GM18870 (cell line): ENCODE data around the gene MAP3K20.
"Not testable (repeated sequence)": the region's sequence is repeated elsewhere in the genome, so short reads cannot be mapped to it uniquely, and the experiment has no call there.

Experiments used
- ATAC-seq: cut with Tn5 transposase; IDR thresholded peaks from one replicate; pipeline ENCODE4 v1.9.1; 2021; ENCODE audit warnings: moderate library complexity; ENCODE audit not compliant: unreplicated experiment

Gene MAP3K20

DNA sequence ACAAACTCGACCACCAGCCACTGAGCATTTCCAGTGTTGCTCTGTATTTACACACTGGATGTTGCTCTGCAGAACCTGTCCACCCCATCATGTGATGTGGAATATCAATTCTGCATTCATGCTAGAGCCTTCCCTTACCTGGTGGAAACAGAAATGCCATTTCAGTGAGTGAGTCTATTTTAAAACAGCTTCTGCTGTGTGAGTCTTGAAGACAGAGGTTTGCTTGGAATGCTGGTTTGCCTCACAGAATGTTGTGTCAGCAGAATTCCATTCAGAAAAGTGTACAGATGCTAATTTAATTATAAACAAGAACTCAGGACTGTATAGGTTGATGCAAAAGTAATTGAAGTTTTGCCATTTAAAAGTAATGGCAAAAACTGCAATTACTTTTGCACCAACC, 118.3 kb downstream of the MAP3K20 start:
- no peak for ATAC-seq

DNA sequence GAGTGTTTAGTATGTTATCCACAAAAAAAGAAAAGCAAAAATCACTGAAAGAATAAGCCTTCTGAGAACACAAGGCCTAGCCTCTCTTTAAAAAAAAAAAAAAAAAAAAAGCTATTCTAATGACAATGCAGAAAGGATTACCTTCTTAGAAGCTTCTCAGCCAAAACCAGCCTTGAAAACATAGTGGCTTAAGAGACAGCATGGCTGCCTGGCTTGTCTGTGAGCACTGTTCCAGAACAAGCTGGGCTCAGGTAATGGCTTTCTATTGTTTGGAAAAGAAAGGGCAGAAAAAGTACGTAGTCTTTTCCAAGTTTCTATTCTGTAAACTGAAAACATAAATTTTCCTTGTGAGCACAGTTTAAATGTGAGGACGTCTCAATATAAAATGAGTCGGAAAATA, 119.5 kb downstream of the MAP3K20 start:
- ATAC-seq, result no peak

DNA sequence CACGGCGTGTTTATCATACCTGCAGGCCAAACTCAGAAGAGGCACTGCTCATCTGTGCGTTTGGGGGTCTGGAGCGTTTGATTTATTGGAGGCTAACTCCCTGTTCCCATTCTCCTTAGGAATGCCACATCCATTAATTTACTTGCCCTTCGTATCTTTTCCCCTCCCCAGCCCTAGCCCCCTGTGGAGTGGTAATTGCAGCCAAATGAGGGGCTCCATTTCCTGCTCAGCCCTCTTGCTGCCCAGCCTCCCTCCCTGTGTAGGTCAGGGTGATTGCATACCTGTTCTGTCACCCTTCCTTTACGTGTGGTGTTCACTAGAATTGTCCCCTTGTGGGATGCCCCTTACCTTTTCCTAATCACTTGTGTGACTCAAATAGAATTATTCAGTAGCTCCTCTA, 120.4 kb downstream of the MAP3K20 start:
- ATAC-seq, result no peak

DNA sequence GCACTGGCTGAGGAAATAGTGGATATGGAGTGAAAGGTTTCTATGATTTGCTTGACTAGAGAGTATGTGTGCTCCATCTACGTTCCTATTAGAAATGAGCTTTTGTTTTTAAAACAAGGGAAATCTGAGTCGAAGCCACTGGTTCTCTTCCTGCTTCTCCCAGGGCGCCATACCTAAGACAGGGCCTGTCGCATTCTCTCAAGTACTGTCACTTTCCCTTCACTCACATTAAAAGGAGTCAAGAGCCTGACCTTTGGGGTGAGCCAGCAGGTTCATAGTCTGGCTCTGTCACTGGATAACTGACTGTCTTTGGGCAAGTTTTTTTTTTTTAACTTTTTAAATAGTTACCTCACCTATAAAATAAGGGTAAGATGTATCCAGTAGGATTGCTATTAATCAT, 121.0 kb downstream of the MAP3K20 start:
- ATAC-seq, result no peak

DNA sequence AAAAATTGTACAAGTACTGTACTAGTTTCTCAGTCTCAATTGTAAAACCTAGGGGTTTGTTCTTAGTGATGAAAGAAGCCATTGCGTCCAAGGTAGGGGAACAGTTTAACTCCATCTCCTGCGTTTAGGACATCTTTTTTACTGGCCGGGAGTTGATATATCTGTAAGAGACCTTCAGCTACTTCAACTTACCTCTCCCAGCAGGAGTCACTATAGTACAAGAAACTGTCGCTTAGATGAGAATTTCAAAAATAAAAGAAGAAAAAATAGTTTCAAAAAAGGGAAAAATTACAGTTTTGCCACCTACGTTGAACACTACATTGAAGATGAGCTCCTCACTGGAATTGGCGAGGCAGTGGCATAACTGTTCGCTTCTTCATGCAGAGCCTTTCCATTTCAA, 122.7 kb downstream of the MAP3K20 start:
- no peak for ATAC-seq

DNA sequence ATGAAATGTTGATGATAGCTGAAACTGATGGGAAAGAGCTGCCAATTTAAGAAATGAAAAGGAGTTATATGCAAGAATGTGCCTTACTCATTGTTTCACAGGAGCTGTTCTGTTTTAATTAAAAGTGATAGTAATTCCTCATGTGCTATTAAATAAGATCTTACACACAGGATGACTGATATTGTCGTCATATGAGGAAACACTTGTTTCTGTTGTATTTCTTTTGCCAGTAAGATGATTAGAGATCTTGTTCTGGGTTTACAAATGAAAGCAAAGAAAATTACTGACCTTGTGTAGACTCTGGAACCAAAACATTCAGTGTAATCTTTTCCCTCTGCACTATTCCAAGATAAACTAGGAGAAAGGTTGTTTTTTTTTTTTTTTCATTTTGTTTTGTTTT, 123.6 kb downstream of the MAP3K20 start:
- ATAC-seq, result no peak

DNA sequence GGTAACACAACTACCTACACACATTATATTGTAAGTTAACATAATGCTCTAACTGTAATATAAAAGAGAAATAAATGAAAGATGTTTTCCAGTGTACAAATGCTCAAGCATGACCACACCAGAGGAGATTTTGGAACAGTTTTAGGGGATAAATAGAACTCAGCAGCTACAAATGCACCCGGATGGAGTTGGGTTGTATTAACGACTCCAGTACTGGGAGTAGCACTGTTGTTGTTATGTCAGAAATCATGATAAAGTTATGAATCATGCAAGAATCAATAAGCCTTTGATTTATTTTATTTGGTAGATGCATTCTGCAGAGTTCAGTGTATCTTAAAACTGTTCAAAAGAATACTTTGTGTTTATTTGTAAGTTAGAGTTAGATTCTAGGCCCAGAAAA, 126.9 kb downstream of the MAP3K20 start:
- no peak for ATAC-seq

DNA sequence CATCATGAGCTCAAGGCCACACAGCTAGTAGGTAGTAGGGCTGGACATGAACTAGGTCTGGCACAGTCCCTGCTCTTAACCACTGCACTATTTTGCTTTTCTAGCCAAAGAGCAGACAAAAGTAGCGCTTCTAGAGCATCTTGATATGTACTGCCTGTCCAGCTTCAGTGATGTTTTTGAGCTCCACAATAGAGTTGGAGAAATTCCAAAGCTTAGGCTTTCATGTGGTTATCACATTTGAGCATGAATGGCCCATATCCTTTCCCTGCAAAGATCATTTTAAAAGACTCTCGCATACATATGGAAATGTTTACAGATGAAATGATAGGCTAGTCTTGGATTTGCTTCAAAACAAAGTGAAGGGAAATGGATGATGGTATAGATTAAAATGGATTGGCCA, 128.7 kb downstream of the MAP3K20 start:
- no peak for ATAC-seq

DNA sequence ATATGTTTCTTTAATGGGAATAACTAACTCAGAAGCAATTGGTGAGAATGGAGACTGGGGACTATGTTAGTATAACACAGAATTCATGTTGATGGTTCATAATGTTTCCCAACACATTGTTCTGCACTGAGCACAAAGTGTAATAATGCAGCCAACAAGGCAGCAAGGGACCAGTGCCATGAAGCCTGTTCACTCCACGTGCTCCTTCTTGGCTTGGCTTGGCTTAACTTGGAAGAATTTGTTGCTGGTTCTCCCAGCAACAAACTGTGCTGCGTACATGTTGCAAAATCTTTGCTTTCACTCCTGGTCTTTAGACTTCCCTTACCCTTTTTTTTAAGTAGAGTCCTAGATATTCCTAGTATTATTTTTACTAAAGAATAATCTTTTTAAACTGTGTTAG, 129.7 kb downstream of the MAP3K20 start:
- no peak for ATAC-seq

DNA sequence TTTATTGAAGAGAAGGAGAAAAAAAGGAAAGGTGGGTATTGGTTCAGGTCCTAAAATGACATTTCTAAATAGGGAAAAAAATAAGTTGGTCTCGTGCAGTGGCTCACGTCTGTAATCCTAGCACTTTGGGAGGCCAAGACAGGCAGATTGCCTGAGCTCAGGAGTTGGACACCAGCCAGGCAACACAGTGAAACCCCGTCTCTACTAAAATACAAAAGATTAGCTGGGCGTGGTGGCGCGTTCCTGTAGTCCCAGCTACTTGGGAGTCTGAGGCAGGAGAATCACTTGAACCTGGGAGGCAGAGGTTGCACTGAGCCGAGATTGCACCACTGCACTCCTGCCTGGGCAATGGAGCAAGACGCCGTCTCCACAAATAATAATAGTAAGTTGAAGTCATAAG, 131.5 kb downstream of the MAP3K20 start:
- ATAC-seq, result not testable (repeated sequence)

DNA sequence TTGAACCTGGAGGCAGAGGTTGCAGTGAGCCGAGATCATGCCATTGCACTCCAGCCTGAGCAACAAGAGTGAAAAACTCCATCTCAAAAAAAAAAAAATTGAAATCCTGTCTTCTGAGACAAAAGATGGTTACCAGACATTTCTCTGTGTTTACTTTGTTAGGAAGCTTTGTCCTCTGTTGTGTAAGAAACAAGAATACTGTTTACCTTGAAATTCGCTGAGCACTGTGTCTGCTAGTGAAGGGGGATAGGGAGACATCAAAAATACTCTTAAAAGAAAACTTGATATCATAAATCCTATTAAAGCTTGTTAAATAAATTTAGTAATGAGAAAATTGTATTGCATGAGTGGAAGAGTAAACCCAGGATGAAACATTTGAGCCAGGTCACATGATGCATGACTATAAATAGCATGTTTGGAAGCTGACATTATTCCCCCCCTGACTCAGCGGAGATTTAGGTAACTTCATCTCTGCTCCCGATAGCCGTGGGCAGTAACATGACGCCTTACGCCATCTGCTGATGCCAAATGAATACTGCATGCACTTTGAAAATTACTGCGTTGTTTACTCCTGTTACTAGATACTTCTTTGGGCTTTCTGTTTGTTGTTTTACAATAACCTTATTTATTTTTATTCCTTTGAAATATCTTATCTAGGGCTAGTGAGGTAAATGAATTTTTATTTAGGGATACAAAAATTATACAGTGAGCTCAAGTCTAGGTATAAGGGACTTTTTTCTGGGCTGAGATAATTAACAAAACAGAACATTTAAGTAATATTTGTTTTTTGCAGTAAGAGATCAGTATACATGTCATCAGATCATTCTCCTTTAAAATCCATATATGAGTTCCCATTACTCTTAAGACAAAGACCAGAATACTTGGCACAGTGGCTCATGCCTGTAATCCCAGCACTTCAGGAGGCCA, 134.9 kb downstream of the MAP3K20 start:
- ATAC-seq, result no peak

DNA sequence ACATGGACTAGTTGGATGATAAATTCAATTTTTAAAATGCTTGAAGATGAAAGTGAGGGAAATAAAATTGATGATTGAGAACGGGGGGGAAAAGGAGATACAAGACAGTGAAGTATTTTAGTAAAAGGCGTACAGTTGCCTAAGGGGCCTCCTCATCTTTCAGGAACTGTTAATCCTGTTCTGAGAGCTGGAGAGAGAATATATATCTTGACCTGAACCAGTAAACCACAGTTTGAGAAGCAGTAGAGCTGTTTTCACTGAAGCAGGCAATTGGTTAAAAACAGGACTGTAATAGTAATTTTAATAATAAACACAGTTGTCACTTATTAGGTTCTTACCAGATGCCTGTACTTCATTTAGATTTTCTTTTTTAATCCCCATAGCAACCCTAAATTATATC, 137.5 kb downstream of the MAP3K20 start:
- ATAC-seq, result no peak

DNA sequence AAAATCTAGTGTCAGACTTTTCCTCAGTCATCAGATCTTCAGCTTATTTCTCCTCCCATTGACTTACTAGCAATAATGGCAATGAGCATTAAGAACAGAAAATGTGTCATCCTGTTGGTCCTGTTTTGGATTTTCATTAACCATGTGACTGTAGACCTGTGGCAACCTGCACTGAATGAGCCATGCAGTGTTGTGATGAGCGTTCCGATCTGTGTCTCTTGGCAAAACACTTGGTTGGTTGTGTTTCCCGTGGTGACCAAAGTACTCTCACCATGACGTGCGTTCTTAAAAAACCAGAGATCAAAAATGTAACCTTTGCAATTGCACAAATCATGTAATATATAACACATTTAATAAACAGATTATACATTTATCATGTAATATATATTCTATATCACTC, 138.6 kb downstream of the MAP3K20 start:
- ATAC-seq, result no peak

DNA sequence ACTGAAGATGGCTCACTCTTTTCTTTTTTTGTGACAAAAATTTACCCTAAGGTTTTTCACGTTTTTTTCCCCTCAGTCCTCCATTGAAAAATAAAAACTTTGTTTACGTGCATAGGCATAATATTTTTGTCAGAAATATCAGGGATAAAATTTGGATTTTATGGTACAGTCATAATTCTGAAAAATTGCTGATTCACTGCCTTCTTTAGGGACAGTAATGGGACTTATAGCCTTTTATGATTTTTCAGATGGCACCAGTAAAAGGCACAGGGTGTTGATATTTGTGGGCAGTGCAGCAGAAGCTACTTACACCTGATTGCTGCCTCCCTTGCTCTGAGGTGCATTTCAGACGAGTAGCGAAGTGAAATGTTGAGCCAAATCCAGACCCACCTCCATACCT, 139.7 kb downstream of the MAP3K20 start:
- ATAC-seq, result no peak

DNA sequence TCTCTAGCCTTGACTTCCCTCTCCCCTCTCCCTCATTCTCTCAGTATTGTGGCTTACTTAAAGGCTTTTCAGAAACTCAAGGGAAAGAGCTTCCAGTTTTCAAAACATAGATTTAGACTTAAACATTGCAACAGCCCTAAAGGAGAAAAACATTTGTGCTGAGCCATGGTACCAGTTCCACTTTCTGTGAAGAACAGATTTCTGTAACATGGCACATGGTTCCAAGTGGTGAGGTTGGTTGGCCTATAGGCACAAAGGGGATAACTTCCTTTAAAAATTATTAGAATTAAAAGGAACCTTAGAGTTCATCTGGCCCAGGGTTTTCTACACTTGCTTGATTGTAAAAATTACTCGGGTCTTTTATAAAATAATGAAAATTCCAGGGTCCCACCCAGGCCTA, 140.4 kb downstream of the MAP3K20 start:
- no peak for ATAC-seq

DNA sequence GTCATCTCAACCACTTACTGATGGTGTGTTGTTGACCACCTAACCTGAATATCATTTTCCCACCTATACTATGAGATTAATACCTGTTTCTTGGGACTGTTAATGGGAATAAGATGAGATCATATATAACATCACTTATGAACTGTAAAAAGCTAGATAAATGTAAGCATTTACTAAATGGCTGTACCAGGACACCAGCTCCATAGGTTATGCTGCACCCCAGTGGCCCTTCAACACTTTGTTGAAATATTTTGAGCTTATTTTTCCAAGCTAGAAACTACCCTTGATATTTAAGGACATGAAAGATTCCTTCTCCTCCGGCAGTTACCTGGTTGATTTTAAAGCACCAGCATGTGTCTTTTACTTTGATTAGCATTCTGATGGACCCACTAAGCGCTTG, 141.0 kb downstream of the MAP3K20 start:
- no peak for ATAC-seq

DNA sequence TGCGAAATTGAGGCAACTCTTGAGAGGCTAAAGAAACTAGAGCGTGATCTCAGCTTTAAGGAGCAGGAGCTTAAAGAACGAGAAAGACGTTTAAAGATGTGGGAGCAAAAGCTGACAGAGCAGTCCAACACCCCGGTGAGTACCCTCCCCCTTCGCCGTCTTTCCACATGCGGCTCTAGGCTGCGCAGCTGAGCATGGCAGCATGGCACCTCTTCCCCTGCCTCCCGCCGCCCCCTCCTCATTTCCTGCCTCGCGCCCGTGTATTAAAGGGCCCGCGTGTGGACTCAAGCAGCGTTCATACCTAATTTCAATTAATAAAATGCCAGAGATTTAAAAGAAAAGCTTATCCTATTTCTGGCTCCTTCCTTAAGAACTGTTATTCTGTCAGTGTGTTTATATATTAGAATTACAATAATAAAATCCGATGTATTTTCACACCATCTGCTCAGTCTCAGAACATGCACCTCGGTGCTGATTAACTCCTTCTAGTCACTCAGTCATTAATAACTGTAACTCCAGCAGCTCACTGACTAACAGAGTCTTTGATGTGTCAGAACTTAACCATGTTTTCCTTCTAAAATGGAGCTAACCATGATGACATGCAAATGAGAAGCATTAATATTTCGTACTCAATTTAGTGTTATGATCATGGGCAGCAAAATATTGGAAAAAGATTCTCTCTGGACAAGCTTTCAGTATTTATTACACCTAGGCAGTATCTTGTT, 141.6 kb downstream of the MAP3K20 start:
- ATAC-seq, result no peak

DNA sequence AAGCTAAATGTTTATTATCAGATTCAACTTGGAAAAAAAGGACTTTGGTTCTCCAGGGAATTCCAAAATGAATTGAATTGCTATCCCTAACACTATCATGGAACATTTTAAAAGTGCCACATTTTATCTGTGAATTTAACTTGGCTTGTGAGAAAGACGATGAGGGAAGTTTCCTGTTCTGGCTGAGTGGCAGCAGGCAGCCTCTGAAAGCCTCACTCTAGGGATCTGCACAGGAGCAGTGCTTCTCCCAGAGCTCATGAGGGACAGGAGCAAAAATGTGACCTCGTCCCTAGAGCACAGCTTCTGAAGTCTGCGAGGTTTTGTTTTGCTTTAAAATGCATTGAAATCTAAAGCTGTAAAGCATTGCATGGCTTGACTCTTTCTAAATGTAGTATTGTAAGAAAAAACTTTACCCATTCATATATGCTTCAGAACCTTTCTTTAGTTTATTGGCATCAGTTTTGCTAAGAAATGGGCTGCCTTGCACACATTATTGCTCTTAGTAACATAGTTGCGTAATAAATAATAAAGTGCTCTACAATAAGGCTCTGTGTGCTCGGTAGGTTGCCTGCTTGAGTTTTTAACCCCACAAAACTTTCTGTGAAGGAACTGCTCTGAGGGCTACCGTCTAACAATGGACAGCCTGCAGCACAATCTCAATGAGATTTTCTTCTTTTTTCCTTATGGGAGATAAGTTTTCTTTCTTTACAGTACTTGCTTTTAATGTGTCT, 142.8 kb downstream of the MAP3K20 start:
- ATAC-seq, result no peak

DNA sequence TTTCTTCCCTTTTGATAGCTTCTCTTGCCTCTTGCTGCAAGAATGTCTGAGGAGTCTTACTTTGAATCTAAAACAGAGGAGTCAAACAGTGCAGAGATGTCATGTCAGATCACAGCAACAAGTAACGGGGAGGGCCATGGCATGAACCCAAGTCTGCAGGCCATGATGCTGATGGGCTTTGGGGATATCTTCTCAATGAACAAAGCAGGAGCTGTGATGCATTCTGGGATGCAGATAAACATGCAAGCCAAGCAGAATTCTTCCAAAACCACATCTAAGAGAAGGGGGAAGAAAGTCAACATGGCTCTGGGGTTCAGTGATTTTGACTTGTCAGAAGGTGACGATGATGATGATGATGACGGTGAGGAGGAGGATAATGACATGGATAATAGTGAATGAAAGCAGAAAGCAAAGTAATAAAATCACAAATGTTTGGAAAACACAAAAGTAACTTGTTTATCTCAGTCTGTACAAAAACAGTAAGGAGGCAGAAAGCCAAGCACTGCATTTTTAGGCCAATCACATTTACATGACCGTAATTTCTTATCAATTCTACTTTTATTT, 145.6 kb downstream of the MAP3K20 start:
- ATAC-seq, result no peak

DNA sequence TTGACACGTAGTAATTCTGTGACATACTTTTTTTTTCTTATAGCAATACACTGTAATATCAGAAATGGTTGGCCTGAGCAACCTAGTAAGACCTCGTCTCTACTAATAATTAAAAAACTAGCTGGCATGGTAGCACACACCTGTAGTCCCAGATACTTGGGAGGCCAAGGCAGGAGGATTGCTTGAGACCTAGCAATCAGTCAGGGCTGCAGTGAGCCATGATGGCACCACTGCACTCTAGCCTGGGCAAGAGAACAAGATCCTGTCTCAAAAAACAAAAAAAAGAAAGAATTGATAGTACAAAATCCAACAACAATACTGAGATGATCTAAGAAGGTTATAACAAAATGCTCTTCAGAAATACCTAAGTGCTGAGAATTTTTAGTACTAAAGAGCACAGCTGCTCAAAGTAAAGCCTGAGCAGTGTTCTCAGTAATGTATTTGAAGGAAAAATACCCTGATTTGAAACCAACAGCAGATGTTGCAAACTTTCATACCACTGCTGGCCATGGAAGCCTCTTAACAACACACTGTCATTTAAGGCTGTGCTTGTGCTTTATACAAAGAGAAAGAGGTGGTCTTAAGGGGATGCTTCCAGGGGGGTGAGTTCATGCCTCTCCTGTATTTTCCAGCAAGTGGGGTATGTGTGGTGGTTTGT, 146.4 kb downstream of the MAP3K20 start:
- no peak for ATAC-seq

DNA sequence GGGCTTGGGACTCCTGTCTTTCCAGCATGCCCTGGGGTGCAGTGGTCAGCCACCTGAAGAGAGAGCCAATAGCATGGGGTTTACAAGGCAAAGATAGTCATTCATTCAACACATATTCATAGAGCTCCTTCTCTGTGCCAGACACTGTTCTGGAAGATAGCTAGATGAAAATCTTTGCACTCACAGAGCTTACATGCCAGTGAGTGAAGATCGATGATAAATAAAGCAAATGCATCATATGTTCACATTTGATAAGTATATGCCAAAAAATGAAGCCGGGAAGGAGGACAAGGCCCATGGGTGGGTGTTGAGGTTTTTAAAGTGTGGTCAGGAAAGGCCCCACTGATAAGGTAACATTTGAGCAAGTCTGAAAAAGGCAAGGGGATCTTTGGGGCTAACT, 148.2 kb downstream of the MAP3K20 start:
- ATAC-seq, result no peak
